HUES6 (cell line): ENCODE data around the gene IDS.
"Not testable (repeated sequence)": the region's sequence is repeated elsewhere in the genome, so short reads cannot be mapped to it uniquely, and the experiment has no call there.

Experiments
- H3K27ac ChIP-seq: 2 replicates; pipeline ENCODE4 v1.7.0; 2013; ENCODE audit warnings: low read depth, mild to moderate bottlenecking, low read length, inconsistent platforms
- H3K27me3 ChIP-seq: 2 replicates; pipeline ENCODE4 v1.6.1; 2013; ENCODE audit warnings: low read length; ENCODE audit not compliant: control insufficient read depth, insufficient read depth
- H3K36me3 ChIP-seq: 2 replicates; pipeline ENCODE4 v1.6.1; 2013; ENCODE audit warnings: low read length; ENCODE audit not compliant: control insufficient read depth, insufficient read depth
- H3K4me1 ChIP-seq: 2 replicates; pipeline ENCODE4 v1.6.1; 2013; ENCODE audit warnings: low read length; ENCODE audit not compliant: control insufficient read depth, insufficient read depth
- H3K4me3 ChIP-seq: 2 replicates; pipeline ENCODE4 v1.5.1; 2013; ENCODE audit warnings: low read depth, low read length
- H3K9ac ChIP-seq: one replicate; pipeline ENCODE4 v1.6.1; 2013; ENCODE audit warnings: mild to moderate bottlenecking, low read length
- H3K9me3 ChIP-seq: 2 replicates; pipeline ENCODE4 v1.6.1; 2013; ENCODE audit warnings: low read depth, low read length; ENCODE audit not compliant: control insufficient read depth, insufficient read depth

The IDS gene, protein sequence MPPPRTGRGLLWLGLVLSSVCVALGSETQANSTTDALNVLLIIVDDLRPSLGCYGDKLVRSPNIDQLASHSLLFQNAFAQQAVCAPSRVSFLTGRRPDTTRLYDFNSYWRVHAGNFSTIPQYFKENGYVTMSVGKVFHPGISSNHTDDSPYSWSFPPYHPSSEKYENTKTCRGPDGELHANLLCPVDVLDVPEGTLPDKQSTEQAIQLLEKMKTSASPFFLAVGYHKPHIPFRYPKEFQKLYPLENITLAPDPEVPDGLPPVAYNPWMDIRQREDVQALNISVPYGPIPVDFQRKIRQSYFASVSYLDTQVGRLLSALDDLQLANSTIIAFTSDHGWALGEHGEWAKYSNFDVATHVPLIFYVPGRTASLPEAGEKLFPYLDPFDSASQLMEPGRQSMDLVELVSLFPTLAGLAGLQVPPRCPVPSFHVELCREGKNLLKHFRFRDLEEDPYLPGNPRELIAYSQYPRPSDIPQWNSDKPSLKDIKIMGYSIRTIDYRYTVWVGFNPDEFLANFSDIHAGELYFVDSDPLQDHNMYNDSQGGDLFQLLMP

DNA sequence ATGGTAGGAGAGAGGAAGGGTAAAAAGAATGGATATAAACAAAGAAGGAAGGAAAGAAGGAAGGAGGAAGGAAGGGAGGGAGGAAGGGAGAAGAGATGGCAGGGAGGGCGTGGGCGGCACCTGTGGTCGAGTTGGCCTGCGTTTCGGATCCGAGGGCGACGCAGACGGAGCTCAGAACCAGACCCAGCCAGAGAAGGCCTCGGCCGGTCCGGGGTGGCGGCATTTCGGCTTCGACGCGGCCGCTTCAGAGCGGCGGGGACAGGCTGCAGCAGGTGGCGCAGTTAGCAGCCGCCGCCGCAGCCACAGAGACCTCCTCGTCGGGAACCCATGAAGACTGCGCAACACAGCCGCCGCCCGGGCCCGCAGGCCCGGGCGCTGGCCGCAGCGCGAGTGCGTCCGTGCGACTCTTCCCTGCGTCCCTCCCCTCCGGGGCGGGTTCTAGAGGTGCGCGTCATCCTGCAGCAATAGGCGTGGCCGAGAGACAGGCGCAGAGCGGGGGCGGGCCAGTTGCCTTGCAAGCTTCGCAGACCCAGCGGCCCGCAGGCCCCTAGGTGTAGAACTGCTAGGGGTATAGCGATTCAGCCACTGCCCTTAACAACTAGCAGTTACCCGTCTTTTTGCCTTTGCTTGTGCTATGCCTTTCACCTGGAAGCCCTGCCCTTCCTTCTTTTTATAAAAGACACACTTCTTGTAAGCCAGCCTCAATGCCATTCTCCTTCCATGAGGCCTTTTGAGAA is at the start of gene IDS:
Gene IDS, minus strand, starts transcription at position 392 of the 737 bp plus-strand sequence. Its CDS starts 169 bp downstream, at position 223.
- Histone ChIP-seq H3K4me1 (peaks cover 37% of the 10 kb centered on the region), H3K27ac (no peak within 1 kb of the TSS), H3K9ac (peak within 1 kb of the TSS; percentile 87), H3K27me3 (peaks cover 17% of the 10 kb centered on the region; the same call in 1 of the 2 replicates), H3K36me3 (peaks cover 24% of the 10 kb centered on the region), H3K9me3 (no peaks in the 10 kb centered on the region), H3K4me3 (peak within 1 kb of the TSS; percentile 75)

- H3K27ac ChIP-seq, H3K9me3 ChIP-seq, H3K27me3 ChIP-seq, H3K4me3 ChIP-seq, H3K9ac ChIP-seq, H3K36me3 ChIP-seq, H3K4me1 ChIP-seq: not testable (repeated sequence)
Observed at GRCh38 chrX:149551939-149552248, 46.8 kb upstream of the IDS start.

- H3K9ac ChIP-seq, H3K27ac ChIP-seq, H3K4me1 ChIP-seq, H3K27me3 ChIP-seq, H3K4me3 ChIP-seq, H3K36me3 ChIP-seq, H3K9me3 ChIP-seq: not testable (repeated sequence)
Observed at GRCh38 chrX:149551245-149551938, 46.3 kb upstream of the IDS start.

GRCh38 chrX:149550454-149550853 is 45.3 kb upstream of the IDS start:
- not testable (repeated sequence) for H3K4me1 ChIP-seq, H3K27me3 ChIP-seq, H3K4me3 ChIP-seq, H3K9me3 ChIP-seq, H3K9ac ChIP-seq, H3K27ac ChIP-seq, H3K36me3 ChIP-seq

GRCh38 chrX:149549701-149550100 is 44.6 kb upstream of the IDS start, which contains the start of gene HSFX3:
TSS of gene HSFX3 (minus strand) at chrX:149549924. CDS start at chrX:149549852, 72 bp downstream.
- not testable (repeated sequence) for H3K4me1 ChIP-seq, H3K27ac ChIP-seq, H3K9ac ChIP-seq, H3K4me3 ChIP-seq, H3K27me3 ChIP-seq, H3K9me3 ChIP-seq, H3K36me3 ChIP-seq

DNA sequence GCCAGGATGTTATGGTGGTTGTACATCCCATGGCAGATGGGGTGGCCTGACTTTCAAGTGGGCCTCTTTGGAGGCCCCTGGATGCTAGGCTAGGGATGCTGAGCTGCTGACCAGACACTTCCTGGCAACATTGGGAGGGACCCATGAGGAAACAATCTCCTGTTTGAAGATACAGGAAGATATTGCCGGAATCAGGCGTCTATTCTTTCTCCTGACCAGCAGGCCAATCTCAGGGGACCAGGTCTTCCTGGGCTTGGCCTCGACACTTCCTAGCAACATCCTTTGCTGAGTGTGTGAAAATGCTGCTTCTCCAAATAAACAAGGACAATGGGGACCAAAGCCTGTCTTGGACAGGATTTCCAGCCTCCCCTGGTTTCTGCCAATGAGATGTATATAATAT is 42.7 kb upstream of the IDS start:
- not testable (repeated sequence) for H3K4me3 ChIP-seq, H3K36me3 ChIP-seq, H3K4me1 ChIP-seq, H3K9ac ChIP-seq, H3K27me3 ChIP-seq, H3K9me3 ChIP-seq, H3K27ac ChIP-seq

- H3K27ac ChIP-seq, H3K4me1 ChIP-seq, H3K36me3 ChIP-seq, H3K27me3 ChIP-seq, H3K4me3 ChIP-seq, H3K9ac ChIP-seq, H3K9me3 ChIP-seq: not testable (repeated sequence)
Observed at GRCh38 chrX:149546962-149547361, 41.9 kb upstream of the IDS start.

GRCh38 chrX:149545545-149546543 is 40.7 kb upstream of the IDS start:
- not testable (repeated sequence) for H3K4me3 ChIP-seq, H3K4me1 ChIP-seq, H3K9me3 ChIP-seq, H3K36me3 ChIP-seq, H3K9ac ChIP-seq, H3K27ac ChIP-seq
- H3K27me3 ChIP-seq, result peaks cover 10% of the 10 kb centered on the region

DNA sequence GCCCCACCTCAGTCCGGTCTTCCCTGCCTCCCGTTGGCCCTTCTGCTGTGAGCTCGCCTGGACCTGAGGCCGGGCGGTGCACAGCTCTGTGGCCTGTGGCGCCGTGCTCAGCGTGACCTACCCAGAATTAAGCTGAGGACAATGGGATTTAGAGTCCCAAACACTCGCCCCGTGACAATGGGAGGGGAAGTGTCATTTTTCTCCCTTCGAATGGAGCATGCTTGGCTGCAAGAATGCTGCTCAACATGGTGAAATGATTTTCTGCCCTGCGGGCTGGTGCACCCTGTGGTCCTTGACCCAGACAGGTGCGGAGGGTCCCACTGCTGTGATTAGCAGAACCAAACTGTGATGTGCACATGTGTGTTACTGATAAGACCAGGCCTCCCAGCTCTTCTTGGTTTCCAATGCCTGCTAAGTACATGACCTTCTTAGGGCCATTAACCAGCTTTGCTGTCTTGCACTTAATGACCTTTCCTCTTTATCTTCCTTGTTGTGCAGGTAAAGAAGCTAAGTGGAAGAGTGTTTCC is 36.5 kb upstream of the IDS start:
- H3K27ac ChIP-seq, result no peak overlapping the region
- peaks cover 10% of the 10 kb centered on the region for H3K27me3 ChIP-seq
- peaks cover 12% of the 10 kb centered on the region; the same call in 1 of the 2 replicates for H3K4me1 ChIP-seq
- H3K36me3 ChIP-seq, result no peaks in the 10 kb centered on the region
- H3K9me3 ChIP-seq, result no peaks in the 10 kb centered on the region
- H3K9ac ChIP-seq, result peak overlapping the region; percentile 67
- peak overlapping the region; percentile 62 for H3K4me3 ChIP-seq
